Stimulated activated CD8-positive, alpha-beta memory T cell treated with anti-CD3 and anti-CD28 coated beads, Interleukin-4, amount 100 ng/mL, for 4 hours (primary cell): ENCODE data around the gene CCDC85C.

Experiments used
- DNase-seq, 2 donors: peaks; one replicate each; pipeline ENCODE4 v3.0.0-alpha.2; 2020; ENCODE audit warnings: low read depth in 2 of 2, low spot score in 1 of 2

Gene CCDC85C

GRCh38 chr14:99452968-99453367, 151.0 kb downstream of the CCDC85C start:
- DNase-seq, result no peak

GRCh38 chr14:99451234-99451633, 152.8 kb downstream of the CCDC85C start:
- DNase-seq, result no peak

- DNase-seq, result no peak
These were observed 153.7 kb downstream of the CCDC85C start for GRCh38 chr14:99450266-99450665.
